NCI-H774 (cell line): Measurements from ENCODE around the gene DTNB.
"Not testable (repeated sequence)": the region's sequence is repeated elsewhere in the genome, so short reads cannot be mapped to it uniquely, and the experiment has no call there.

Experiments
- DNase-seq: peaks from one replicate; lab custom pipeline; 2025; lab: John Stamatoyannopoulos, UW

The DTNB gene

GRCh38 chr2:25684577-25685473, 11.4 kb upstream of the DTNB start:
- DNase-seq = peak; percentile 1

- DNase-seq = no peak
Measured at GRCh38 chr2:25682082-25682481, 8.7 kb upstream of the DTNB start.

- no peak for DNase-seq
Measured at GRCh38 chr2:25677877-25678276, 4.5 kb upstream of the DTNB start.

GRCh38 chr2:25674077-25674362, 643 bp upstream of the DTNB start:
- DNase-seq = no peak

DNA sequence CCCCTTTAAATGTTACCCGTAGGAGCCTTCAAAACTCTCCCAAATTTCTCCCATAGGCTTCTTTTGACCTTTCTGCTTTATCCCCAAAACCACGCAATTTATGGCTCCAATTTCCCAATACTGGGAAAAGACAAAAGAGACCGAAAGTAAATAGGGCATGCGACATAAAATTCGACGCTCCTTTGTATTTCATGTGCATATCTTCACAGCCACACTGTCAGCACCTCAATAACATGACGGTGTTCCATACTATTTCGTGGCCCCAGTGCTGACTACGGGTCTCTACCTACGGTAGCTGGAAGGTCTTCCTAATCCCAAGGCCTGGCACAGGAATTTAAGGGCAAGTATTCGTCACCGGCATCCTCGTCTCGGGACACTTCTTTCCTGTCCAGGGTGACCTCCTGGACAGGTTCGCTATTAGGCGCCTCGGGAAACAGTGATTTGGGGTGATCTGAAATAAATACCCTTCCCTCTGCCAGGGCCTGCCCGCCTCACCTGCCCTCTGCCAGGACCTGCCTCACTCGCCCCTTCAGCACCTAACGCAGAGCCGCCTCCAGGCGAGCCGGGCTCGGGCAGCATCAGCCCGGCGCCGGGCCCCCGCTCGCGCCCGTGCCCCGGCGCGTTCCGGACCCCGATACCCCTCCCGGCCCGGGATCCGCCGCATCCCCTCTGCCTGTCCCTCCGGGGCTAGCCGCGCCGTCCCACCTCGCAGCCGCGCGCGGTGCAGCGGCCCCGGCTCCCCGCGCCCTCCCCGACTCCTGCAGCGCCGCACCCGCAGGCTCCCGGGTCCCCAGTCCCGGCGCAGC, 680 bp downstream of the DTNB start:
- peak; percentile 43 for DNase-seq

GRCh38 chr2:25671622-25672021, 1.8 kb downstream of the DTNB start:
- DNase-seq = no peak

DNA sequence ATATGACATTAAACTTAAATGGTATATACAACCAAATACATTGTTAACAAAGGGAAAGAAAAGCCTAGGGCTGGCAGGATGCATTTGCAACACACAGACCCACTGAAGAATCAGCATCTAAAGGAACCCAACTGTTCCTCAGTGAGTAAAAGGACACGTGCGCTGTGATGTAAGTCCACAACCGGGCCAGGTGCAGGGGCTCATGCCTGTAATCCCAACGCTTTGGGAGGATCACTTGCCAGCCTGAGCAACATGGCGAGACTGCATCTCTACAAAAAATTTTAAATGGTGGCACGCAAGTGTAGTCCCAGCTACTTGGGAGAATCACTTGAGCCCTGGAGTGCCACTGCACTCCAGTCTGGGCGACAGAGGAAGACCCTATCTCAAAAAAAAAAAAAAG, 3.9 kb downstream of the DTNB start:
- no peak for DNase-seq

DNA sequence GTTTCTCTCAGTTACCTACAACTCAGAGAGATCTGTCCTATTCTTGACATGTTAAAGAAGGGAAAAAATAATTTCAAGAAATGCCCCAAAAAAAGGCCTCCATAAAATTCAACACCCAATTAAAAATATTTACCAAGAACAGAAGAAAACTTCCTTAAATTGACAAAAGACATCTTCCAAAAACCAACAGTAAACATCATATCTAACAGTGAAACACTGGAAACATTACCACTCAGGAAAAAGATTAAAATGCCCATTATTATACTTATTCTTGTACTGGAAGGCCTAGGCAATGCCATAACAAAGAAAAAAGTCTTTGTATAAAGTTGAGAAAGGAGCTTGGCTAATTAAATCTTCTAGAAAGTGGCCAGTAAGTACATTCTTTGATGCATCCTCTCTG, 7.2 kb downstream of the DTNB start:
- no peak for DNase-seq

- DNase-seq = not testable (repeated sequence)
Measured at GRCh38 chr2:25665429-25665828, 7.9 kb downstream of the DTNB start.

DNA sequence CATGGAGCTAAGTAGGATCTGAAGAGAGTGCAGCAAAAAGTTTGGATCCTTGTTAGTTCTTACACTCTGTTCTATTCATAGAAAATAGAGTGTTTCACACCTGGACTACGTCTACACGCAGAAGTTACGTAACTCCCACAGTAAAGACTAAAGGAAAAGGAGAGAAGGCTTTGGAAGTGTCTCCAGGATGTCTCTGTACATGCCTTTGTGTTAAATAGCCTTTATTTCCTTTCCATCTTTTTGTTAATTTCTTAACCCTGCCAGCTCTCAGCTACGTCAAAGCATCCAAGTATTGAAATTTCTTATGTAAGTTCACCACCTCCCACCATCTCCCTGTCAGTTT, 8.4 kb downstream of the DTNB start:
- no peak for DNase-seq

- DNase-seq = no peak
Measured at GRCh38 chr2:25664183-25664964, 9.0 kb downstream of the DTNB start.

GRCh38 chr2:25655316-25655715, 18.1 kb downstream of the DTNB start:
- no peak for DNase-seq

DNA sequence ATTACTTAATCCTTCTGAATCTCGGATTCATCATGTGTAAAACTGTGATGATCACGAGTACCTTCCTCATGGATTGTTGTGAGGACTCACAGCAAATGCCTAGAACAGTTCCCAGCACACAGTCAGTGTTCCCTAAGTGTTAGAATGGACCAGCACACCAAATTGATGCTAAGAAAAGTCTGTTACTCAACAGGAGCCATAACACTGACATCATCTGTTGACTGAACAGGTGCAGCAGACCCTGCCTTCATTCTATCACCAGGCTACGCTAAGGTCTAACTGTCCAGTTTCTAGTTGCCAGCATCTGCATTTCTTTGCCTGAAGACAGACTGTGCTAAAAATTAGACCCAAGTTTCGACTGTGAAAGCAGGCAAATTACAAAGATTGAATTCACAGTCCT, 18.6 kb downstream of the DTNB start:
- DNase-seq = no peak

GRCh38 chr2:25651782-25652455, 21.5 kb downstream of the DTNB start:
- DNase-seq = no peak

GRCh38 chr2:25651066-25651465, 22.3 kb downstream of the DTNB start:
- no peak for DNase-seq

DNA sequence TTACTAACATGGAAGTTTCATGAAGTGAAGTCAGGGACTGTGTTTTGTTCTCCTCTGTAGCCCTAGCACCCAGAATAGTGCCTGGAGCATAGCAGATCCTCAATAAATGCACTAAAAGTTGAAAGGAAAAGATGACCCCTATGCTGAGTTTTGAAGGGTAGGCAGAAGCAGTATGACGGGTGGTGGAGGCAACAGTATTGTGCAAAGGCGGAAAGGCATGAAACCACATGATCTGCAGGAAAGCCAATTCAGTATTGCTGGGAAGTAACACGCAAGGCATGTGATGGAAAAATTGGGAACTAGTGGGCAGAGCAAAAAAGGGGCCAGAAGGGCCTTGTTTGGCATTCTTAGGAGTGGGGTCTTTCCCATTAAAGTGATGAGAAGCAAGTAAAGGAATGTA, 23.1 kb downstream of the DTNB start:
- DNase-seq = no peak

DNA sequence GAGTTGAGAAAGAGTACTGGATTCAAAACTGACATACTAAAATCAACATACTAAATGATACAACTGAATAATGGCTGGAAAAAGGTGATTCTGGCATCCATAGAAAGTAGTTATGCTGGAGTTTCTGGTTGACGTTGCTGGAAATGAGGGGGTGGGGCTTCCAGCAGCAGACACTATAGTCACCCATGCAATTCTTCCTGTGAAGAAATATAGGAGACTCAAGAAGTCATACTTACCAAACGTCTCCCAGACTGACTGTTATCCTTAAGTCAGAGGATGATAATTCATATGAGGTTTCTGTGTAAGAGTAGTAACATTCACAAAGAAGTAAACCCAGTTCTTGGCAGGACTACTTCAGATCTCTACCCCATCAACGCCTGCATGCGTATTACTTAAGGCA, 23.6 kb downstream of the DTNB start:
- no peak for DNase-seq

GRCh38 chr2:25642298-25642697, 31.1 kb downstream of the DTNB start:
- no peak for DNase-seq

- DNase-seq = no peak
Measured at GRCh38 chr2:25639696-25640095, 33.7 kb downstream of the DTNB start.

GRCh38 chr2:25639131-25639530, 34.2 kb downstream of the DTNB start:
- no peak for DNase-seq

DNA sequence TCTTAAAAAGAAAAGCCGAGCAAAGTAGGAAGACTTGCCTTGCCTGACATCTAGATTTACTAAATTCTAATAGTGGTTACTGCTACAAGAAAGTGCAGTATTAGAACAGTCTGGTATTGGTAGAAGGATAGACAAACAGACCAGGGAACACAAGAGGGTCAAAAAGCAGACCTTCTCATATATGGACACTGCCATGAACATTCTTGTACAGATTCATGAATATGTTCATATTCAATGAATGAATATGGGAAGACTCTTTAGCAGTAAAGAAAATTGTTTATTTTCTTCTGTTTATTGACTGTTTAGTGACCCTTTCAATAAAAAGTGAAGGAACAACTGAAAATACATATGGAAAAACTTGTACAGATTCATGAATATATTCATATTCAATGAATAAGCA, 37.6 kb downstream of the DTNB start:
- DNase-seq = no peak

DNA sequence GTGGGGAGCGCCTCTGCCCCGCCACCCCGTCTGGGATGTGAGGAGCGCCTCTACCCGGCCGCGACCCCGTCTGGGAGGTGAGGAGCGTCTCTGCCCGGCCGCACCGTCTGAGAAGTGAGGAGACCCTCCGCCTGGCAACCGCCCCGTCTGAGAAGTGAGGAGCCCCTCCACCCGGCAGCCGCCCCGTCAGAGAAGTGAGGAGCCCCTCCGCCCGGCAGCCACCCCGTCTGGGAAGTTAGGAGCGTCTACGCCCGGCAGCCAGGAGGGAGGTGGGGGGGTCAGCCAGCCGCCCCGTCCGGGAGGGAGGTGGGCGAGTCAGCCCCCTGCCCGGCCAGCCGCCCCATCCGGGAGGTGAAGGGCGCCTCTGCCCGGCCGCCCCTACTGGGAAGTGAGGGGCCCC, 39.6 kb downstream of the DTNB start:
- DNase-seq = not testable (repeated sequence)
